Measurements from ENCODE around the gene MRPL41.
"Not testable (repeated sequence)": the region's sequence is repeated elsewhere in the genome, so short reads cannot be mapped to it uniquely, and the experiment has no call there.

Gene MRPL41

GRCh38 chr9:137534256-137535119, 17.2 kb upstream of the MRPL41 start:
- no peaks in the 10 kb centered on the region for H3K36me3 Mint-ChIP-seq
- DNase-seq (ENCODE audit: low spot score in 2 of 2): no peak
- H3K27ac Mint-ChIP-seq: peak overlapping the region; percentile 18

GRCh38 chr9:137535120-137535428, 16.6 kb upstream of the MRPL41 start:
- ATAC-seq (ENCODE audit: low read depth) (no peak), DNase-seq (ENCODE audit: low spot score in 2 of 2) (no peak)
- H3K27me3 Mint-ChIP-seq: no peaks in the 10 kb centered on the region
- peaks cover 5% of the 10 kb centered on the region for H3K9me3 Mint-ChIP-seq
- H3K4me3 Mint-ChIP-seq: no peak overlapping the region
- peak overlapping the region; percentile 18 for H3K27ac Mint-ChIP-seq
- peaks cover 11% of the 10 kb centered on the region for H3K4me1 Mint-ChIP-seq
- H3K36me3 Mint-ChIP-seq: no peaks in the 10 kb centered on the region

More at GRCh38 chr9:137534256-137535119, 17.2 kb upstream of the MRPL41 start:
- Mint-ChIP-seq H3K4me3 (peak overlapping the region; percentile 58), H3K27me3 (no peaks in the 10 kb centered on the region), H3K4me1 (peaks cover 11% of the 10 kb centered on the region), H3K9me3 (peaks cover 5% of the 10 kb centered on the region)
- ATAC-seq (ENCODE audit: low read depth): peak; percentile 77

GRCh38 chr9:137536594-137537131, 15.0 kb upstream of the MRPL41 start:
- peaks cover 11% of the 10 kb centered on the region for H3K4me1 Mint-ChIP-seq
- not testable (repeated sequence) for H3K36me3 Mint-ChIP-seq; ATAC-seq (ENCODE audit: low read depth); H3K9me3 Mint-ChIP-seq; DNase-seq (ENCODE audit: low spot score in 2 of 2); H3K4me3 Mint-ChIP-seq; H3K27ac Mint-ChIP-seq; H3K27me3 Mint-ChIP-seq

- Mint-ChIP-seq H3K4me1 (peaks cover 11% of the 10 kb centered on the region), H3K9me3 (peaks cover 5% of the 10 kb centered on the region), H3K27me3 (no peaks in the 10 kb centered on the region), H3K27ac (no peak overlapping the region), H3K36me3 (peaks cover 3% of the 10 kb centered on the region), H3K4me3 (no peak overlapping the region)
- DNase-seq (ENCODE audit: low spot score in 2 of 2) (no peak), ATAC-seq (ENCODE audit: low read depth) (no peak)
Observed at GRCh38 chr9:137538058-137538457, 13.6 kb upstream of the MRPL41 start.

GRCh38 chr9:137540536-137540935, 11.1 kb upstream of the MRPL41 start:
- Mint-ChIP-seq H3K27me3 (no peaks in the 10 kb centered on the region), H3K4me3 (no peak overlapping the region), H3K27ac (no peak overlapping the region), H3K9me3 (peaks cover 5% of the 10 kb centered on the region), H3K36me3 (peaks cover 6% of the 10 kb centered on the region), H3K4me1 (peaks cover 5% of the 10 kb centered on the region)
- DNase-seq (ENCODE audit: low spot score in 2 of 2) (no peak), ATAC-seq (ENCODE audit: low read depth) (no peak)

- no peak for DNase-seq (ENCODE audit: low spot score in 2 of 2)
- H3K36me3 Mint-ChIP-seq: peaks cover 8% of the 10 kb centered on the region
- ATAC-seq (ENCODE audit: low read depth): no peak
- H3K9me3 Mint-ChIP-seq: no peaks in the 10 kb centered on the region
- no peaks in the 10 kb centered on the region for H3K27me3 Mint-ChIP-seq
- H3K27ac Mint-ChIP-seq: no peak overlapping the region
- H3K4me1 Mint-ChIP-seq: peaks cover 5% of the 10 kb centered on the region
- no peak overlapping the region for H3K4me3 Mint-ChIP-seq
Observed at GRCh38 chr9:137542486-137542885, 9.2 kb upstream of the MRPL41 start.

- Mint-ChIP-seq H3K4me3 (no peak overlapping the region), H3K9me3 (no peaks in the 10 kb centered on the region)
Observed at GRCh38 chr9:137543237-137543963, 8.3 kb upstream of the MRPL41 start.

GRCh38 chr9:137544176-137544760, 7.4 kb upstream of the MRPL41 start:
- H3K27me3 Mint-ChIP-seq: no peaks in the 10 kb centered on the region
- H3K4me3 Mint-ChIP-seq: no peak overlapping the region

More at GRCh38 chr9:137543237-137543963, 8.3 kb upstream of the MRPL41 start:
- DNase-seq (ENCODE audit: low spot score in 2 of 2) (no peak), ATAC-seq (ENCODE audit: low read depth) (no peak)
- H3K27me3 Mint-ChIP-seq: no peaks in the 10 kb centered on the region
- H3K4me1 Mint-ChIP-seq: peaks cover 7% of the 10 kb centered on the region
- H3K36me3 Mint-ChIP-seq: peaks cover 8% of the 10 kb centered on the region
- no peak overlapping the region for H3K27ac Mint-ChIP-seq

GRCh38 chr9:137545123-137545522, 6.6 kb upstream of the MRPL41 start:
- no peaks in the 10 kb centered on the region for H3K27me3 Mint-ChIP-seq
- no peak for DNase-seq (ENCODE audit: low spot score in 2 of 2)
- H3K36me3 Mint-ChIP-seq: peaks cover 8% of the 10 kb centered on the region
- H3K9me3 Mint-ChIP-seq: no peaks in the 10 kb centered on the region
- no peak overlapping the region for H3K27ac Mint-ChIP-seq
- H3K4me1 Mint-ChIP-seq: peaks cover 12% of the 10 kb centered on the region
- ATAC-seq (ENCODE audit: low read depth): no peak
- H3K4me3 Mint-ChIP-seq: no peak overlapping the region

More at GRCh38 chr9:137544176-137544760, 7.4 kb upstream of the MRPL41 start:
- H3K36me3 Mint-ChIP-seq: peaks cover 8% of the 10 kb centered on the region
- no peak overlapping the region for H3K27ac Mint-ChIP-seq
- peaks cover 7% of the 10 kb centered on the region for H3K4me1 Mint-ChIP-seq
- H3K9me3 Mint-ChIP-seq: no peaks in the 10 kb centered on the region
- DNase-seq (ENCODE audit: low spot score in 2 of 2) (no peak), ATAC-seq (ENCODE audit: low read depth) (no peak)

- no peak overlapping the region for H3K27ac Mint-ChIP-seq
- H3K27me3 Mint-ChIP-seq: no peaks in the 10 kb centered on the region
- peaks cover 8% of the 10 kb centered on the region for H3K36me3 Mint-ChIP-seq
- DNase-seq (ENCODE audit: low spot score in 2 of 2) (no peak), ATAC-seq (ENCODE audit: low read depth) (no peak)
- H3K4me1 Mint-ChIP-seq: peaks cover 17% of the 10 kb centered on the region
- H3K4me3 Mint-ChIP-seq: peak overlapping the region; percentile 61
- H3K9me3 Mint-ChIP-seq: no peaks in the 10 kb centered on the region
Observed at GRCh38 chr9:137547687-137548543, 3.8 kb upstream of the MRPL41 start.

- Mint-ChIP-seq H3K36me3 (peaks cover 5% of the 10 kb centered on the region), H3K9me3 (no peaks in the 10 kb centered on the region), H3K4me3 (peak within 1 kb of the TSS; percentile 99), H3K27me3 (no peaks in the 10 kb centered on the region), H3K4me1 (peaks cover 17% of the 10 kb centered on the region), H3K27ac (peak within 1 kb of the TSS; percentile 95)
- DNase-seq (ENCODE audit: low spot score in 2 of 2): peak; percentile 22 to 46
- ATAC-seq (ENCODE audit: low read depth): peak; percentile 23
Observed at GRCh38 chr9:137550231-137550621, 1.5 kb upstream of the MRPL41 start, which contains the start of gene PNPLA7. Gene PNPLA7 (minus strand): TSS chr9:137550402. CDS start chr9:137550197, 205 bp downstream.

GRCh38 chr9:137550958-137551263, 768 bp upstream of the MRPL41 start:
- not testable (repeated sequence) for H3K27me3 Mint-ChIP-seq; DNase-seq (ENCODE audit: low spot score in 2 of 2); H3K36me3 Mint-ChIP-seq; H3K9me3 Mint-ChIP-seq
- ATAC-seq (ENCODE audit: low read depth): peak; percentile 4
- peak overlapping the region; percentile 24 for H3K27ac Mint-ChIP-seq
- H3K4me3 Mint-ChIP-seq: peak overlapping the region; percentile 82
- H3K4me1 Mint-ChIP-seq: peaks cover 16% of the 10 kb centered on the region

GRCh38 chr9:137552022-137552768, 516 bp downstream of the MRPL41 start:
- DNase-seq (ENCODE audit: low spot score in 2 of 2) (peak in 1 of 2 donors; percentile 16), ATAC-seq (ENCODE audit: low read depth) (peak; percentile 6)
- Mint-ChIP-seq H3K4me3 (peak overlapping the region; percentile 84), H3K4me1 (peaks cover 14% of the 10 kb centered on the region), H3K9me3 (no peaks in the 10 kb centered on the region), H3K36me3 (peaks cover 14% of the 10 kb centered on the region), H3K27me3 (no peaks in the 10 kb centered on the region), H3K27ac (peak overlapping the region; percentile 79)
